Activated naive CD4-positive, alpha-beta T cell treated with anti-CD3 and anti-CD28 coated beads, Interleukin-2, amount 50 U/mL, for 24 hours (primary cell): ENCODE measurements around the gene AFF2.
"Not testable (repeated sequence)": the region's sequence is repeated elsewhere in the genome, so short reads cannot be mapped to it uniquely, and the experiment has no call there.

Experiments used
- H3K27ac Mint-ChIP-seq: one replicate; pipeline ENCODE4 v1.8.0; 2021; ENCODE audit warnings: mild to moderate bottlenecking, mixed read lengths
- H3K27me3 Mint-ChIP-seq: one replicate; pipeline ENCODE4 v1.8.0; 2021; ENCODE audit warnings: mixed read lengths
- H3K36me3 Mint-ChIP-seq: one replicate; pipeline ENCODE4 v1.8.0; 2021; ENCODE audit warnings: mixed read lengths
- H3K4me1 Mint-ChIP-seq: one replicate; pipeline ENCODE4 v1.8.0; 2021; ENCODE audit warnings: mixed read lengths
- H3K4me3 Mint-ChIP-seq: one replicate; pipeline ENCODE4 v1.8.0; 2021; ENCODE audit warnings: mild to moderate bottlenecking, mixed read lengths
- H3K9me3 Mint-ChIP-seq: one replicate; pipeline ENCODE4 v1.8.0; 2021; ENCODE audit warnings: mixed read lengths

Gene AFF2

GRCh38 chrX:148632444-148632843 lies 132.0 kb downstream of the AFF2 start:
- Mint-ChIP-seq H3K27ac (no peak overlapping the region), H3K4me1 (no peaks in the 10 kb centered on the region), H3K27me3 (no peaks in the 10 kb centered on the region), H3K36me3 (no peaks in the 10 kb centered on the region), H3K4me3 (no peak overlapping the region), H3K9me3 (no peaks in the 10 kb centered on the region)

DNA sequence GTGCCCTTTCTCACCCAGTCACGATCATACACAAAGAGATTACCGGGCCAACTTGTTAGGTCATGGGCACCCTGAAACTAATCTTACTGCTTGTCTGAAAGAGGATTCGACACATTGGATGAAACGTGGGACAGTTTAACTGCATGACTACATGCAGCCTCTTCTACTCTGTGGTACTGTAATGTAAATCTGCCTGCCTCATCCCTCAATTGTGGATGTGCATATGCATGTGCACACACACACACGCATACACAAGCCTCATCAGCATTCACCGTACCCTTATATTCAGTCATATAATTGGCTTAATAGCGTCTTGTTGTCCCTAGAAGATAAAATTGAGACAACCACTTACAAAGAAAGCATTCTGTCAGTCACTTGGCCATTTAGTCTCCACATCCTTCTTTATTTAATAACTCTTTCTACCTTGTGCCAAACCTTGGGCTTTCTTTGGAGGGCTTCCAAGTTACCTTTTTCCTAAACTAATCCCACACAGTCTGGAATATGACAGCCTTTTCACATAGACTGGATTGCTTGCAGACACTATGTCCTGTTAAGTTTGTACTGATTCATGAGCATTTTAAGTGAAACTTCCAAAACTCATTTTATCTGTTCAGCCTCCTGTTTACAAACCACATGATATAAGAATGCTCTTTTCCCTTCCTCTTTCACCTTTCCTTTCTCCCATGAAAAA lies 132.9 kb downstream of the AFF2 start:
- no peak overlapping the region for H3K27ac Mint-ChIP-seq
- H3K9me3 Mint-ChIP-seq: no peaks in the 10 kb centered on the region
- H3K4me1 Mint-ChIP-seq: no peaks in the 10 kb centered on the region
- H3K27me3 Mint-ChIP-seq: no peaks in the 10 kb centered on the region
- H3K36me3 Mint-ChIP-seq: no peaks in the 10 kb centered on the region
- H3K4me3 Mint-ChIP-seq: no peak overlapping the region

GRCh38 chrX:148634591-148634990 lies 134.2 kb downstream of the AFF2 start:
- Mint-ChIP-seq H3K9me3 (no peaks in the 10 kb centered on the region), H3K36me3 (no peaks in the 10 kb centered on the region), H3K4me3 (no peak overlapping the region), H3K4me1 (no peaks in the 10 kb centered on the region), H3K27me3 (no peaks in the 10 kb centered on the region), H3K27ac (no peak overlapping the region)

- Mint-ChIP-seq H3K27ac (no peak overlapping the region), H3K27me3 (no peaks in the 10 kb centered on the region), H3K36me3 (no peaks in the 10 kb centered on the region), H3K9me3 (no peaks in the 10 kb centered on the region), H3K4me1 (no peaks in the 10 kb centered on the region), H3K4me3 (no peak overlapping the region)
Observed at GRCh38 chrX:148643460-148643859, 143.0 kb downstream of the AFF2 start.

- no peaks in the 10 kb centered on the region for H3K36me3 Mint-ChIP-seq
- no peak overlapping the region for H3K27ac Mint-ChIP-seq
- H3K4me3 Mint-ChIP-seq: no peak overlapping the region
- no peaks in the 10 kb centered on the region for H3K9me3 Mint-ChIP-seq
- H3K27me3 Mint-ChIP-seq: no peaks in the 10 kb centered on the region
- H3K4me1 Mint-ChIP-seq: no peaks in the 10 kb centered on the region
Observed at GRCh38 chrX:148647651-148648050, 147.2 kb downstream of the AFF2 start.

DNA sequence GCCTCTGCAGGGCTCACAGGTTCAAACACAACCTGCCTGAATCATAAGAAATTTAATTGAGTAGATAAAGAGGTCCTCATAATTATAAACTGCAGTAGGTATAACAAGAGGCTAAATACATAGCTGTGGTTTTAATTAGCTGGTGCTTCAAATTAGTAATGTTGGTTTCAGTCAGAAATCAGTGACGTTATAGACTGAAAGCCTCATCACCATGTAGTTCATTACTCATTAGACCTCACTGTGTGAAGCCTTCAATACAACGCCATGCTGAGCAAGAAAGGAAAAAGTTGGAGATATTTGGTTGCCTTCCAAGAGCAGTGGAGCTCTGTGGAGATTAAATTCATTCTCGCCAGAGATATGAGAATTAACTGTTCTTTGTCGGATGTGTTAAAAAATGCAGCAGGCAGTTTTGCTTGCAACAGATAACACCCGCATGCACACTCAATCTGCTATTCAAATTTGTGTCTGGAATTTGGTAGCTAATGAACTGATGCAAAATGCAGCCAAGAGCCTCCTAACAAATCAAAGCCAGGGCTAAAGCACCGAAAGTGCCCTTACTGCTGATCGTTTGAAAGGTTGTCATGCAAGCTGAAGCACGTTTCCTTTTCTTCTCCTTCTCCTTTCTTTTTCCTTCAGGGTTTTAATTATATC lies 148.9 kb downstream of the AFF2 start:
- Mint-ChIP-seq H3K4me3 (no peak overlapping the region), H3K27me3 (no peaks in the 10 kb centered on the region), H3K4me1 (no peaks in the 10 kb centered on the region), H3K9me3 (no peaks in the 10 kb centered on the region), H3K36me3 (peaks cover 1% of the 10 kb centered on the region), H3K27ac (no peak overlapping the region)

- no peak overlapping the region for H3K27ac Mint-ChIP-seq
Observed at GRCh38 chrX:148658115-148658730, 157.8 kb downstream of the AFF2 start.

DNA sequence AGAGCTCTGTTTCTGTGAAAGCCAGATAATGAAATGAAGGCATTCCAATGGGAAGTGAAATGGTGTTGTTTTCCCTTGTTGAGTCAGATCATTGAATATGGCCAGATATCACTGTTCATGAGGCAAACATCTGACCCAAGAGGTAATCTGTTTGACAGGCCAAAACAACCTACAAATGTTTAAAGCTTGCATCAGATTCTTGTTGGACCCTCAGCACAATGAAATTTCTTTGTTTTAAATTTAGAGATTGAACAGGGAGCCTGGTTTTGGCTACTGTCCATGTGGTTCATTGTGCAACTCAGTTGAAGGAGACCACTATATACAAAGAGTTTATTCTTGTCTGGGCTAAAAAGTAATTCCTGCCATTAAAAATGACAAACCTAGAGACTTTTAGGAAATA lies 159.1 kb downstream of the AFF2 start:
- Mint-ChIP-seq H3K27me3 (no peaks in the 10 kb centered on the region), H3K4me3 (no peak overlapping the region), H3K9me3 (peaks cover 4% of the 10 kb centered on the region), H3K36me3 (peaks cover 7% of the 10 kb centered on the region), H3K27ac (no peak overlapping the region), H3K4me1 (no peaks in the 10 kb centered on the region)

More at GRCh38 chrX:148658115-148658730, 157.8 kb downstream of the AFF2 start:
- H3K4me3 Mint-ChIP-seq: no peak overlapping the region
- no peaks in the 10 kb centered on the region for H3K4me1 Mint-ChIP-seq
- H3K27me3 Mint-ChIP-seq: no peaks in the 10 kb centered on the region
- peaks cover 4% of the 10 kb centered on the region for H3K9me3 Mint-ChIP-seq
- H3K36me3 Mint-ChIP-seq: peaks cover 7% of the 10 kb centered on the region

DNA sequence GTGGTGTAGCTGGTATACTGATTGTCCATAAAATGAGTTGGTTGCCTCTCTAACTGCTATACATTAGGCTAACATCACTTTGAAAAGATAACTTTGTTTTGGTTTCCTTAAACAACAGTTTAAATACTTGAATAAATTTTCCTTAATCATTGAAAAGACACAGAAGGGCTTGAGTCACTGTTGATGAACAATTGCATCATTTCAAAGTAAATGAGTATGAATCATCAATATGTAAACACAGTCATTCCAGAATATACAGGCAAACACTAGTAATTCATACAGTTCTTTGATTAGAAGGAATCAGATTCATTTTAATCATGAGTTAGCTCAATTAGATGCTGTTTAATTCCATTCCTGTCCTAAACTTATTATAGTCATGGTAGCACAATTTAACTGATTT lies 160.6 kb downstream of the AFF2 start:
- Mint-ChIP-seq H3K36me3 (peaks cover 7% of the 10 kb centered on the region), H3K27me3 (no peaks in the 10 kb centered on the region), H3K27ac (no peak overlapping the region), H3K9me3 (peaks cover 4% of the 10 kb centered on the region), H3K4me1 (no peaks in the 10 kb centered on the region), H3K4me3 (no peak overlapping the region)

DNA sequence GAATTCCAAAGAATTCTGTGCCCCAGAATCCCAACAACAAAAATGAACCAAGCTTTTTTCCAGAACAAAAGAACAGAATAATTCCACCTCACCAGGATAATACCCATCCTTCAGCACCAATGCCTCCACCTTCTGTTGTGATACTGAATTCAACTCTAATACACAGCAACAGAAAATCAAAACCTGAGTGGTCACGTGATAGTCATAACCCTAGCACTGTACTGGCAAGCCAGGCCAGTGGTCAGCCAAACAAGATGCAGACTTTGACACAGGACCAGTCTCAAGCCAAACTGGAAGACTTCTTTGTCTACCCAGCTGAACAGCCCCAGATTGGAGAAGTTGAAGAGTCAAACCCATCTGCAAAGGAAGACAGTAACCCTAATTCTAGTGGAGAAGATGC lies 161.6 kb downstream of the AFF2 start:
- Mint-ChIP-seq H3K27ac (peak overlapping the region; percentile 59), H3K36me3 (peaks cover 7% of the 10 kb centered on the region), H3K4me1 (no peaks in the 10 kb centered on the region), H3K4me3 (no peak overlapping the region), H3K9me3 (peaks cover 4% of the 10 kb centered on the region), H3K27me3 (no peaks in the 10 kb centered on the region)

DNA sequence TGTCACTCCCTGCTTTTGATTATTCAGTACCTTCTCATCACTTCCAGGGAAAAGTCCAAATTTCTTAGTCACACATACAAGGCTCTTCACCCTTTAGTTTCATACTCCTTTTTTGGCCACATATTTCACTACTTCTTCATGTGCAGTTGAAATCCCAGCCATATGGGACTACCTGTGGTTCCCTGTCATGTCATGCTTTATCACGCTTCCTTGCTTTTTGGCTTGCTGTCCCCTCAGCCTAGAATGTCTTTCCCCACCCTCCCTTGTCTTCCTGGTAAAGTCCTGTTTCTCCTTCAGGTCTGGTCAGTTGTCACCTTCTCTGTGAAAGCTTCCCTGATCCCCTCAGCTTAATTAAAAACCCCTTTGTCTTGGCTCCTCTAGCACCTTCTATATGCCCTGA lies 163.8 kb downstream of the AFF2 start:
- Mint-ChIP-seq H3K4me3 (no peak overlapping the region), H3K4me1 (no peaks in the 10 kb centered on the region), H3K27ac (no peak overlapping the region), H3K27me3 (no peaks in the 10 kb centered on the region), H3K9me3 (peaks cover 9% of the 10 kb centered on the region), H3K36me3 (peaks cover 9% of the 10 kb centered on the region)

DNA sequence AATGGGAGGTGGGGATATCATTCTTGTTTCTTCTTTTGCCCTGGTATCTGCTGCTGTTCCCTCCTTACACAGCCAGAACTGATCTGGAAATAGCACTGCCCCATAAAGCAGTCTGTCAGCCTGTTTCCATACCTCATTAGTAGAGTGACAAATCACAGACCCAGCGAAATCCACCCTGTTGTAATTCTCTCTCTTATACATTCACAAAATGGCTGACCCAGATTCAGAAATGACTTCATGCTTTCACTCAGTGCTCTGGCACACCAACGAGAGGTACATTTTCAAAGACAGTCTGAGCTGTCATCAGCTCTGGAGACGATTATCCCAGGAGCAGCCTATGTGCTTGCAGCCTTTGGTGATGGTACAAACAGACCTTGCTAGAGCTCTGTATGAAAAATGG lies 164.6 kb downstream of the AFF2 start:
- H3K9me3 Mint-ChIP-seq: peaks cover 9% of the 10 kb centered on the region
- H3K36me3 Mint-ChIP-seq: peaks cover 9% of the 10 kb centered on the region
- H3K4me3 Mint-ChIP-seq: no peak overlapping the region
- H3K27me3 Mint-ChIP-seq: no peaks in the 10 kb centered on the region
- H3K4me1 Mint-ChIP-seq: no peaks in the 10 kb centered on the region
- peak overlapping the region; percentile 32 for H3K27ac Mint-ChIP-seq

DNA sequence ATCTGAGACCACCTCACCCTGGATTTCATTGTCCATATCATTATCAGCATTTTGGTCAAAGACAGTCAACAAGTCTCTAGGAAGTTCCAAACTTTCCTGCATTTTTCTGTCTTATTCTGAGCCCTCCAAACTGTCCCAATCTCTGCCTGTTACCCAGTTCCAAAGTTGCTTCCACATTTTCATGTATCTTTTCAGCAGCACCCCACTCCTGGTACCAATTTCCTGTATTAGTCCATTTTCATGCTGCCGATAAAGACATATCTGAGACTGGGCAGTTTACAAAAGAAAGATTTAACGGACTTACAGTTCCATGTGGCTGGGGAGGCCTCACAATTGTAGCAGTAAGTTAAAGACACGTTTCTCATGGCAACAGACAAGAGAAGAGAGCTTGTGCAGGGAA lies 168.8 kb downstream of the AFF2 start:
- H3K9me3 Mint-ChIP-seq, H3K27ac Mint-ChIP-seq, H3K4me1 Mint-ChIP-seq, H3K27me3 Mint-ChIP-seq, H3K4me3 Mint-ChIP-seq, H3K36me3 Mint-ChIP-seq: not testable (repeated sequence)

- Mint-ChIP-seq H3K9me3 (peaks cover 9% of the 10 kb centered on the region), H3K4me1 (no peaks in the 10 kb centered on the region), H3K36me3 (peaks cover 4% of the 10 kb centered on the region), H3K27me3 (no peaks in the 10 kb centered on the region), H3K27ac (no peak overlapping the region), H3K4me3 (no peak overlapping the region)
Observed at GRCh38 chrX:148670277-148670676, 169.9 kb downstream of the AFF2 start.

DNA sequence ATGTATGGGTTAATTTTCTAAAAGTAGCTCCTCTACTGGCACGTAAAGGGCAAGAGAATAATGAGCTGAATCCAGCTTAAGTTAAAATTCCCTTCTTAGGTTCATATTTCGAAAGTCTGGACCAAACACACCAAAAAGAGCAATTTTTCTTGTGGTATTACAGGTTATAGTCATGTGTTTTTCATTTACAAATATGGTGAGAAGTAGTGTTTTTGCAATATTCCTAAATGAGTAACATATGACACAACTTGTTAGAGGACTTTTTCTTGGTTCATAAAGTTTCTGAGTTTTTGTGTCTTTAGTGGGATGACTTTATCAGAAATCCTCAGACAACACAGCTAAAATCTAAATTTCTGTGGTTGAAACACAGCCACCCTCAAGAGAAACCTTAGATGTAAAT lies 172.1 kb downstream of the AFF2 start:
- Mint-ChIP-seq H3K27me3 (no peaks in the 10 kb centered on the region), H3K9me3 (peaks cover 4% of the 10 kb centered on the region), H3K4me3 (no peak overlapping the region), H3K4me1 (no peaks in the 10 kb centered on the region), H3K27ac (no peak overlapping the region), H3K36me3 (peaks cover 2% of the 10 kb centered on the region)

DNA sequence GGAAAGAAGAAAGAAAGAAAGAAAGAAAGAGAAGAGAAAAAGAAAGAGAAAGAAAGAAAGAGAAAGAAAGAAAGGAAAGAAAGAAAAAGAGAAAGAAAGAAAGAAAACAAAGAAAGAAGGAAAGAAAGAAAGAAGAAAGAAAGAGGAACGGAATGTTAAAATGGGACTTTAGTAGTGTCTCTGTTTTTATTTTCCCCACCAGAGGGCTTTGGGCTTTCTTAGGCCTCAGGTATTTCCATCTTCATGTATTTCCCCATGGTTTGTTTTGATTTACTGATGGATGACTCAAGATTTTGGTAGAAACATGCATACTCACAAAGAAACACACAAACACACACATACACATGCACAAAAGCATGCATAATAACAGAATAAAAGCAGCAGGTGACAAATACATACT lies 181.2 kb downstream of the AFF2 start:
- H3K27ac Mint-ChIP-seq: no peak overlapping the region
- no peaks in the 10 kb centered on the region for H3K9me3 Mint-ChIP-seq
- H3K4me3 Mint-ChIP-seq: no peak overlapping the region
- no peaks in the 10 kb centered on the region for H3K36me3 Mint-ChIP-seq
- no peaks in the 10 kb centered on the region for H3K27me3 Mint-ChIP-seq
- no peaks in the 10 kb centered on the region for H3K4me1 Mint-ChIP-seq
